ENCODE results near the gene PLA2G1B.

Gene PLA2G1B

DNA sequence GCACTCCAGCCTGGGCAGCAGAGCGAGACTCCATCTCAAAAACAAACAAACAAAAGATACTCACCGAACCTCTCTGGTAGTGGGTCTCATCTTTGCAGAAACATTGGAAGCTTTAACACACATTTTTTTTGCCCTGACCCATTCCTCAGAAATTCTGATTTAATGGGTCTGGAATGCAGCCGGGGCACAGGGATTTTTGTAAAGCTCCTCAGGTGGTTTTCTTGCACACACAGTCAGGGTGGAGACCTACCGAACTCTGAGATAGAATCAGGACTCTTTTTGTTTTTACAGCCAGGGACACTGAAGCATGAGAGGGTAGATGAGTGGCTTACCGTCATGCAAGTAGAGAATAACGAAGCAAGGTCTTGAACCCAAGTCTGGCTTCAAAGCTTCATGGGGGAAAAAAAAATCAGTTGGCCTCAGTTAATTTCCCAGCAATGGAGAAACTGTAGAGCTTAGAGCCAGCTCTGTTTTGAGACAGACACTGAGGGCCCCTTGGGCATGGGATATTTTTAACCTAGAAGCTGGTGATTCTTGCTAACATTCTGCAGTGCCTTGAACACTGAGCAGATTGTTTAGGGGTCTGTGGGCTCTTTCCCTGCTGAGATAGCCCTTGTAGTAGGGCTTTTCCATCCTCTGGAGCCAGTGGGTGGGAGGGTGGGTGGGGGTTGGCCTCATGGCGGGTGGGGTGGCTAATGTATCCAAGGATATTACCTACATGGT, 40.6 kb downstream of the PLA2G1B start:
- no peak overlapping the region for H3K9ac ChIP-seq (ENCODE audit: low read depth, low read length)
- H3K36me3 ChIP-seq (ENCODE audit: insufficient read depth, low read length) = no peaks in the 10 kb centered on the region

DNA sequence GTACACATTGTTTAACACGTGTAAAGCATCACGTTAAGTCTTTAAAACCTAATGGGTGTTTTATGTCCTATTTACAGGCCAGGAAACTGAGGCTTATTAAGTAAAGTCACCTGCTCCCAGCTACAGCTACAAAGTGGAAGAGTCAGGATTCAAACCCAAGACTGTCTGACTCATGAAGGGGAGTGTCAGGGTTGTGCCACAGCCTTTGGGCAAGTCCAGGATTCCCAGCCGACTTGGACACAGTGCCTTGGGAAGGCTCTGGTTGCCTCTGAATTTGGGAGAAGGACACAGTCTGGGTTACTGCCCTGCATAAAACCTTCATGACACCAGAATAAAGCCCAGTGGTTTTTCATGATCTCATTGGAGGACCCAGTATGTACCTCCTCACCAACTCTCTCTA, 43.2 kb downstream of the PLA2G1B start:
- peaks cover under 1% of the 10 kb centered on the region; the same call in 1 of the 2 replicates for H3K9me3 ChIP-seq (ENCODE audit: control insufficient read depth, insufficient read depth, low read length)
- H3K4me1 ChIP-seq (ENCODE audit: insufficient read depth, low read length) = no peaks in the 10 kb centered on the region
- no peak overlapping the region for H3K9ac ChIP-seq (ENCODE audit: low read depth, low read length)
- H3K36me3 ChIP-seq (ENCODE audit: insufficient read depth, low read length) = no peaks in the 10 kb centered on the region

More for the DNA sequence above, 40.6 kb downstream of the PLA2G1B start:
- no peaks in the 10 kb centered on the region for H3K9me3 ChIP-seq (ENCODE audit: control insufficient read depth, insufficient read depth, low read length)
- no peaks in the 10 kb centered on the region for H3K4me1 ChIP-seq (ENCODE audit: insufficient read depth, low read length)

DNA sequence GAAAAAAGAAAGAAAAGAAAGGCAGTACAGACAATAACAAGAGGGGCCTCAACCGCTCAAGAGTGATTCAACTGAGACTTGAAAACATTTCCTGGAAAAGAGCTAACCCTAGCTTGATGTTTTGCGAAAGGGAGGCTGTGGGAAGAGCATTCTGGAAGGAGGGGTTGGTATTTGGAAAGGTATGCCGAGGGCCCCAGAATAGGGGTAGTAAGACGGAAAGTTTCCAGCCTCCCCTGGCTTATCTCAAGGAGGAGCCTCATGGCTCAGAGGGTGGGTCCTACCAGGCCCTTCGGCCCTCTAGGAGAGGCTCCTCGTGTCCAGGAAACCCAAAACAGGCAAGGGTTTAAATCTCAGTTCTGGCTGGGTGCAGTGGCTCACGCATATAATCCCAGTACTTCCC, 44.3 kb downstream of the PLA2G1B start:
- no peak overlapping the region for H3K9ac ChIP-seq (ENCODE audit: low read depth, low read length)

DNA sequence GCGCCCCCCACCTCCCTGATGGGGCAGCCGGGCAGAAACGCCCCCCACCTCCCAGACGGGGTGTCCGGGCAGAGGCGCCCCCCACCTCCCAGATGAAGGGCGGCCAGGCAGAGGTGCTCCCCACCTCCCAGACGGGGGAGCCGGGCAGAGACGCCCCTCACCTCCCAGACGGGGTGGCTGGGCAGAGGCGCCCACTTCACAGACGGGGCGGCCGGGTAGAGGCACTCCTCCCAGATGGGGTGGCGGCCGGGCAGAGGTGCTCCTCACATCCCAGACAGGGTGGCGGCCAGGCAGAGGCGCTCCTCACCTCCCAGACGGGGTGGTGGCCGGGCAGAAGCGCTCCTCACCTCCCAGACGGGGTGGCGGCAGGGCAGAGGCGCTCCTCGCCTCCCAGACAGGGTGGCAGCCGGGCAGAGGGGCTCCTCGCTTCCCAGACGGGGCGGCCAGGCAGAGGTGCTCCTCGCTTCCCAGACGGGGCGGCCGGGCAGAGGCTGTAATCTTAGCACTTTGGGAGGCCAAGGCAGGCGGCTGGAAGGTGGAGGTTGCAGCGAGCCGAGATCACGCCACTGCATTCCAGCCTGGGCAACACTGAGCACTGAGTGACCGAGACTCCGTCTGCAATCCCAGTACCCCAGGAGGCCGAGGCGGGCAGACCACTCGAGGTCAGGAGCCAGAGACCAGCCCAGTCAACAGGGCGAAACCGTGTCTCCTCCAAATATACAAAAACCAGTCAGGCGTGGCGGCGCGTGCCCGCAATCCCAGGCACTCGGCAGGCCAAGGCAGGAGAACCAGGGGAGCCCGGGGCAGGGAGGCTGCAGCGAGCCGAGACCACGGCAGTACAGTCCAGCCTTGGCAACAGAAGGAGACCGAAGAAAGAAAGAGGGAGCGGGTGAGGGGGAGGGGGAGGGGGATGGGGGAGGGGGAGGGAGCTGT, 49.2 kb downstream of the PLA2G1B start:
- Histone ChIP-seq H3K9ac (ENCODE audit: low read depth, low read length) (no peak overlapping the region), H3K4me1 (ENCODE audit: insufficient read depth, low read length) (no peaks in the 10 kb centered on the region)

More for the DNA sequence above, 44.3 kb downstream of the PLA2G1B start:
- H3K4me1 ChIP-seq (ENCODE audit: insufficient read depth, low read length) = no peaks in the 10 kb centered on the region
- H3K9me3 ChIP-seq (ENCODE audit: control insufficient read depth, insufficient read depth, low read length) = peaks cover 5% of the 10 kb centered on the region; the same call in 1 of the 2 replicates
- no peaks in the 10 kb centered on the region for H3K36me3 ChIP-seq (ENCODE audit: insufficient read depth, low read length)

DNA sequence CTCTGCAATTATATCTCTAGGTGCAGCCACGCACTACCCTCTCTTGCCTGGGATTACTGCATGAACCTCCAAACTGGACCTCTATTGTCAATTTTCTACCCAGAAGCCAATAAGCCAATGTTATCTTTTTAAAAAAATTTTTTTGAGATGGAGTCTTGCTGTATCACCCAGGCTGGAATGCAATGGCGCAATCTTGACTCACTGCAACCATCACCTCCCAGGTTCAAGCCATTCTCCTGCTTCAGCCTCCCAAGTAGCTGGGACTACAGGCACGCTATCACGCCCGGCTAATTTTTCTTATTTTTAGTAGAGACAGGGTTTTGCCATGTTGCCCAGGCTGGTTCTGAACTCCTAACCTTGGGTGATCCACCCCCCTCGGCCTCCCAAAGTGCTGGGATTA, 50.8 kb downstream of the PLA2G1B start:
- no peaks in the 10 kb centered on the region for H3K4me1 ChIP-seq (ENCODE audit: insufficient read depth, low read length)
- no peak overlapping the region for H3K9ac ChIP-seq (ENCODE audit: low read depth, low read length)
- H3K9me3 ChIP-seq (ENCODE audit: control insufficient read depth, insufficient read depth, low read length) = peaks cover 5% of the 10 kb centered on the region; the same call in 1 of the 2 replicates
- H3K36me3 ChIP-seq (ENCODE audit: insufficient read depth, low read length) = no peaks in the 10 kb centered on the region

More for the DNA sequence above, 49.2 kb downstream of the PLA2G1B start:
- Histone ChIP-seq H3K9me3 (ENCODE audit: control insufficient read depth, insufficient read depth, low read length) (peaks cover 5% of the 10 kb centered on the region; the same call in 1 of the 2 replicates), H3K36me3 (ENCODE audit: insufficient read depth, low read length) (no peaks in the 10 kb centered on the region)
